A549 (cell line): ENCODE measurements around the gene DENND10. TPM values are rescaled to one million over a fixed set of nuclear protein-coding genes. Genes with fewer than 3 reads are reported as not detected.

Source experiments
- ATAC-seq, 2 experiments: fragments of 200-7000 bp in 1 of 2; fragments of >200 bp in 1 of 2; cut with Nextera tagmentation in 1 of 2; cut with Tn5 transposase in 1 of 2; 3 replicates each; pipeline versions ENCODE4 v1.8.0 to v1.9.1; 2018 to 2020; ENCODE audit warnings: mild to moderate bottlenecking in 1 of 2, moderate library complexity in 1 of 2
- CTCF ChIA-PET: fragments of 300-600 bp; sonication (Branson Sonifier 250); formaldehyde crosslinking; extraction: SDS; loops from one replicate; lab custom pipeline; 2021; ENCODE audit warnings: antibody characterized with exemption, inconsistent platforms; lab: Yijun Ruan, JAX
- POLR2A ChIA-PET: fragments of 350-600 bp; formaldehyde crosslinking; extraction: SDS; loops from one replicate; lab custom pipeline; 2021; ENCODE audit warnings: antibody characterized with exemption, inconsistent platforms; lab: Yijun Ruan, JAX
- DNase-seq, 2 experiments: peaks; one replicate each; pipeline versions ENCODE4 v3.0.0 to v3.0.0-alpha.2; 2011 to 2016; ENCODE audit warnings: low read depth in 1 of 2, low spot score in 1 of 2
- FAIRE-seq: peaks from 2 replicates; lab custom pipeline; 2011; peaks lifted over from hg19 to GRCh38; lab: Jason Lieb, UNC
- H3K27ac ChIP-seq, 2 experiments: fragments of >200 bp; sonication (Bioruptor Twin); formaldehyde crosslinking; 3 replicates each; pipeline ENCODE4 v1.5.1; 2016 to 2017
- H3K4me1 ChIP-seq: fragments of >200 bp; sonication (Bioruptor Twin); formaldehyde crosslinking; 3 replicates; pipeline ENCODE4 v1.6.1; 2016
- H3K4me2 ChIP-seq: fragments of >200 bp; sonication (Bioruptor Twin); formaldehyde crosslinking; 3 replicates; pipeline ENCODE4 v1.6.1; 2016
- H3K4me3 ChIP-seq: fragments of >200 bp; sonication (Bioruptor Twin); formaldehyde crosslinking; 3 replicates; pipeline ENCODE4 v1.5.1; 2016
- H3K9me3 ChIP-seq: fragments of >200 bp; sonication (Bioruptor Twin); formaldehyde crosslinking; 3 replicates; pipeline ENCODE4 v1.6.1; 2016
- CBX8 ChIP-seq: fragments of 200-600 bp; sonication (generic); IDR thresholded peaks from 2 replicates; pipeline ENCODE4 v1.6.1; 2016
- FOSL2 ChIP-seq, 2 experiments: fragments of 450-650 bp in 1 of 2; fragments of >200 bp in 1 of 2; sonication (Bioruptor Twin) in 1 of 2; formaldehyde crosslinking; IDR thresholded peaks; 2 replicates each; pipeline versions ENCODE4 v1.5.0 to v1.6.1; 2016 to 2020; ENCODE audit warnings: mild to moderate bottlenecking in 1 of 2, moderate library complexity in 1 of 2
- FOXS1 ChIP-seq: fragments of 250-450 bp; sonication (Bioruptor Pico); IDR thresholded peaks from 2 replicates; pipeline ENCODE4 v1.5.0; 2020; ENCODE audit warnings: mild to moderate bottlenecking, moderate library complexity
- HEYL ChIP-seq: fragments of 250-450 bp; sonication (Bioruptor Pico); IDR thresholded peaks from 2 replicates; pipeline ENCODE4 v1.8.0; 2021; ENCODE audit warnings: mild to moderate bottlenecking, moderate library complexity
- JUN ChIP-seq, 2 experiments: fragments of >200 bp; sonication (Bioruptor Twin); formaldehyde crosslinking; IDR thresholded peaks; 2 replicates in 1 of 2; 3 replicates in 1 of 2; pipeline ENCODE4 v1.6.1; 2016 to 2017
- KDM5A ChIP-seq: fragments of 200-600 bp; sonication (generic); IDR thresholded peaks from 2 replicates; pipeline ENCODE4 v1.6.1; 2016; ENCODE audit warnings: antibody characterized with exemption, mild to moderate bottlenecking
- MAFK ChIP-seq: fragments of 450-650 bp; IDR thresholded peaks from 2 replicates; pipeline ENCODE4 v1.6.1; 2014; ENCODE audit not compliant: partially characterized antibody
- MAZ ChIP-seq: fragments of 150-350 bp; IDR thresholded peaks from 2 replicates; pipeline ENCODE4 v1.6.1; 2014; ENCODE audit warnings: antibody characterized with exemption, low read depth, low read length, borderline replicate concordance
- MYC ChIP-seq: IDR thresholded peaks from 2 replicates; pipeline ENCODE4 v1.6.1; 2012; ENCODE audit warnings: mild to moderate bottlenecking, inconsistent platforms, low read length, improper control_type of control experiment, borderline replicate concordance
- NFE2L2 ChIP-seq: fragments of 150-350 bp; conservative IDR thresholded peaks from 2 replicates; pipeline ENCODE4 v1.6.1; 2014; ENCODE audit warnings: low read length
- NR3C1 ChIP-seq: fragments of >200 bp; sonication (Bioruptor Twin); formaldehyde crosslinking; IDR thresholded peaks from 3 replicates; pipeline ENCODE4 v1.6.1; 2017
- POLR2AphosphoS2 ChIP-seq: conservative IDR thresholded peaks from 2 replicates; pipeline ENCODE4 v1.6.1; 2012; ENCODE audit warnings: low read length, improper control_type of control experiment, inconsistent platforms
- RARB ChIP-seq: fragments of 250-450 bp; sonication (Bioruptor Pico); IDR thresholded peaks from 2 replicates; pipeline ENCODE4 v1.8.0; 2021; ENCODE audit warnings: mild to moderate bottlenecking, moderate library complexity
- RFX5 ChIP-seq: fragments of 450-650 bp; IDR thresholded peaks from 2 replicates; pipeline ENCODE4 v1.7.1; 2014; ENCODE audit warnings: antibody characterized with exemption, mild to moderate bottlenecking, moderate library complexity
- SMC3 ChIP-seq: fragments of >200 bp; sonication (Bioruptor Twin); formaldehyde crosslinking; IDR thresholded peaks from 3 replicates; pipeline ENCODE4 v1.6.1; 2018; ENCODE audit warnings: inconsistent platforms
- SREBF2 ChIP-seq: fragments of 450-650 bp; IDR thresholded peaks from 2 replicates; pipeline ENCODE4 v1.6.1; 2014; ENCODE audit warnings: mild to moderate bottlenecking, moderate library complexity
- TP53 ChIP-seq: fragments of 250-450 bp; sonication (Bioruptor Pico); IDR thresholded peaks from 2 replicates; pipeline ENCODE4 v1.5.0; 2021; ENCODE audit warnings: mild to moderate bottlenecking, moderate library complexity
- ZNF302 ChIP-seq: fragments of 250-450 bp; sonication (Bioruptor Pico); IDR thresholded peaks from 2 replicates; pipeline ENCODE4 v1.9.0; 2021; ENCODE audit warnings: inconsistent platforms, mild to moderate bottlenecking, moderate library complexity
- ZSCAN20 ChIP-seq: fragments of 250-450 bp; sonication (Bioruptor Pico); IDR thresholded peaks from 2 replicates; pipeline ENCODE4 v1.8.0; 2022; ENCODE audit warnings: mild to moderate bottlenecking, moderate library complexity
- WGBS: methylation state at CpG from one replicate; pipeline ENCODE4 v1.1.6; 2017; ENCODE audit errors: missing lambda C conversion rate; 5-methylcytosine and 5-hydroxymethylcytosine counted together
- polyA plus RNA-seq, 4 experiments: library from polyadenylated mRNA; depleted of rRNA in 3 of 4; stranded (reverse); fragments of >200 nt; fragmentation: RNase III in 1 of 4; extraction: RNeasy Plus Mini Kit Qiagen cat#74134 plus additional on column Dnase treatment in 1 of 4; gene quantifications; 2 replicates in 3 of 4; 3 replicates in 1 of 4; pipeline ENCODE4 v1.2.3, GENCODE V29; 2011 to 2017
- TF ChIP-seq, protein P1 (sequence below): IDR thresholded peaks from 2 replicates; pipeline ENCODE4 v1.6.1; 2012
- TF ChIP-seq, protein P2 (sequence below): IDR thresholded peaks from 2 replicates; pipeline ENCODE4 v1.6.1; 2012
- TF ChIP-seq, protein P3 (sequence below): fragments of >200 bp; sonication (Bioruptor Twin); formaldehyde crosslinking; IDR thresholded peaks from 2 replicates; pipeline ENCODE4 v1.6.1; 2016

DENND10 gene
- polyA plus RNA-seq, 2 of the 4 experiments (the other 2 are of a cell fraction) = 49.7 to 94.3 TPM

DNA sequence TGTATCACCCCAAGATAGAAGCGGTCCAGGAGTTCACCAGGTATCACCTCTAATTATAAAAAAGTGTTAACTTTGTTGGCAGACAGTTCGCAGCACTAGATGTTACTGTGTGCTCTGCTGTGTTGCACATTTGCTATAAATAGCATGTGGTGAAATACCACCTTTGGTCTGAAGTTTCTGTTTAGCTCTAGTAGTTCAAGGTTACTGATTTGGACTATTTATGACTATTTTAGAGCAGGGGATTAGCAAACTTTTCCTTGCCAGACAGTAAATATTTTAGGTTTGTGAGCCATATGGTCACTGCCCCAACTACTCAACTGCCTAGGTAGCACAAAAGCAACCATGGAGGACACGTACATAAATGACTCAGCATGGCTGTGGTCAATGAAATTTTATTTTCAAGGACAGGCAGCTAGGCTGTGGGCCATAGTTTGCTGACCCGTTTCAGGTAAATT, 16.5 kb downstream of the DENND10 start:
- 75% methylated on average over 4 of the region's 4 CpGs for WGBS
- ChIA-PET POLR2A (no interaction called here), CTCF (no interaction called here)
- Histone ChIP-seq H3K9me3 (no peaks in the 10 kb centered on the region), H3K4me2 (peak overlapping the region; percentile 35; the same call in 2 of the 3 replicates), H3K27ac (peak overlapping the region; percentile 27 to 63; a peak in 5 of 6 replicates), H3K4me1 (peaks cover 23% of the 10 kb centered on the region), H3K4me3 (no peak overlapping the region)
- TF ChIP-seq KDM5A (no peak), FOSL2 (IDR thresholded peaks at IDR 0.05) (no peak), FOSL2 (CRISPR knock-in tag; IDR thresholded peaks at IDR 0.05) (0 out of 2 replicates have a peak, but pooled peaks have one; percentile 29), TP53 (CRISPR knock-in tag) (no peak), NR3C1 (no peak), MAFK (peak; percentile 21), HEYL (CRISPR knock-in tag) (no peak), ZNF302 (CRISPR knock-in tag) (no peak), MYC (no peak), JUN (IDR thresholded peaks at IDR 0.05) (no peak), POLR2AphosphoS2 (no peak), ZSCAN20 (CRISPR knock-in tag) (no peak)
- TF ChIP-seq, protein P1, sequence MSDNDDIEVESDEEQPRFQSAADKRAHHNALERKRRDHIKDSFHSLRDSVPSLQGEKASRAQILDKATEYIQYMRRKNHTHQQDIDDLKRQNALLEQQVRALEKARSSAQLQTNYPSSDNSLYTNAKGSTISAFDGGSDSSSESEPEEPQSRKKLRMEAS = no peak
- DNase-seq (no peak), FAIRE-seq (no peak), ATAC-seq (peak; percentile 39 to 44; a peak in 4 of 6 replicates)

DNA sequence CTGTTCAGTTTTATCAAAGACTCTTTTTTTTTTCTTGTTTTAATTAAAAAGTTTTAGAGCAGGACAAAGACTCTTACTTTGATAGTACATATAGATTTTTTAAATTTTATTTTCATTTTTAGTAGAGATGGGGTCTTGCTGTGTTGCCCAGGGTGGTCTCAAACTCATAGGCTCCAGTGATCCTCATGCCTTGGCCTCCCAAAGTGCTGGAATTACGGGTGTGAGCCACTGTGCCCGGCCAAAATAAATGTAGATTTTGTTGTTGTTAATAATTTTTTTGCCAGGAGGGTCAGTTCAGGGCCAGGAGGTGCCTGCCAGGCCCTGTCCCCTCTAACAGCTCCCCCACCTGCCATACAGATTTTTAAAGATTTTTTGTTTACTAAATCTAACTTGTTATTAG, 17.0 kb downstream of the DENND10 start:
- DNase-seq (no peak), FAIRE-seq (no peak), ATAC-seq (no peak)
- ChIA-PET CTCF (no interaction called here), POLR2A (no interaction called here)
- H3K4me3 ChIP-seq = no peak overlapping the region
- H3K4me1 ChIP-seq = peaks cover 21% of the 10 kb centered on the region
- TF ChIP-seq, protein P2, sequence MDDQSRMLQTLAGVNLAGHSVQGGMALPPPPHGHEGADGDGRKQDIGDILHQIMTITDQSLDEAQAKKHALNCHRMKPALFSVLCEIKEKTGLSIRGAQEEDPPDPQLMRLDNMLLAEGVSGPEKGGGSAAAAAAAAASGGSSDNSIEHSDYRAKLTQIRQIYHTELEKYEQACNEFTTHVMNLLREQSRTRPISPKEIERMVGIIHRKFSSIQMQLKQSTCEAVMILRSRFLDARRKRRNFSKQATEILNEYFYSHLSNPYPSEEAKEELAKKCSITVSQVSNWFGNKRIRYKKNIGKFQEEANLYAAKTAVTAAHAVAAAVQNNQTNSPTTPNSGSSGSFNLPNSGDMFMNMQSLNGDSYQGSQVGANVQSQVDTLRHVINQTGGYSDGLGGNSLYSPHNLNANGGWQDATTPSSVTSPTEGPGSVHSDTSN = no peak
- 83% methylated on average over 2 of the region's 2 CpGs for WGBS
- peak overlapping the region; percentile 27 to 63; a peak in 5 of 6 replicates for H3K27ac ChIP-seq
- no peaks in the 10 kb centered on the region for H3K9me3 ChIP-seq
- H3K4me2 ChIP-seq = peak overlapping the region; percentile 35; the same call in 2 of the 3 replicates

GRCh38 chr10:119125942-119126341, 22.0 kb downstream of the DENND10 start:
- ChIA-PET POLR2A (no interaction called here), CTCF (interaction anchor here (0.7 kb wide), 1 partner anchor 11 kb away, joined by 3 read pairs; no protein-coding TSS in a partner anchor)
- no peaks in the 10 kb centered on the region for H3K9me3 ChIP-seq
- no peak for FAIRE-seq
- WGBS = 88% methylated on average over 2 of the region's 2 CpGs
- ATAC-seq = no peak
- TF ChIP-seq NFE2L2 (no peak), MAZ (no peak), RARB (CRISPR knock-in tag) (no peak), CBX8 (no peak), JUN (IDR thresholded peaks at IDR 0.05) (no peak), SMC3 (no peak), MAFK (no peak), SREBF2 (no peak), FOXS1 (CRISPR knock-in tag) (no peak), HEYL (CRISPR knock-in tag) (no peak), RFX5 (no peak)
- TF ChIP-seq, protein P2 = no peak
- TF ChIP-seq, protein P3, sequence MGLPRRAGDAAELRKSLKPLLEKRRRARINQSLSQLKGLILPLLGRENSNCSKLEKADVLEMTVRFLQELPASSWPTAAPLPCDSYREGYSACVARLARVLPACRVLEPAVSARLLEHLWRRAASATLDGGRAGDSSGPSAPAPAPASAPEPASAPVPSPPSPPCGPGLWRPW = no peak
- H3K4me2 ChIP-seq = no peak overlapping the region
- H3K4me3 ChIP-seq = no peak overlapping the region
- DNase-seq = no peak
- no peak overlapping the region for H3K27ac ChIP-seq
- H3K4me1 ChIP-seq = peaks cover 1% of the 10 kb centered on the region; the same call in 2 of the 3 replicates
